Activated CD4-positive, alpha-beta memory T cell treated with anti-CD3 and anti-CD28 coated beads, Interleukin-2, amount 10 ng/mL, durations not matched to agents 7 days and 5 days (primary cell): Measurements from ENCODE around the gene SYNCRIP. TPM values are rescaled to one million over a fixed set of nuclear protein-coding genes. Genes with fewer than 3 reads are reported as not detected.
"Not testable (repeated sequence)": the region's sequence is repeated elsewhere in the genome, so short reads cannot be mapped to it uniquely, and the experiment has no call there.

Experiments
- CTCF ChIA-PET: fragments of 350-600 bp; sonication (Branson Sonifier 250); formaldehyde crosslinking; loops from one replicate; lab custom pipeline; 2021; ENCODE audit warnings: antibody characterized with exemption, inconsistent platforms; lab: Charles Lee
- POLR2A ChIA-PET: fragments of 350-600 bp; sonication (Branson Sonifier 250); formaldehyde crosslinking; loops from one replicate; lab custom pipeline; 2021; ENCODE audit warnings: antibody characterized with exemption; lab: Charles Lee
- DNase-seq: peaks from one replicate; pipeline ENCODE4 v3.0.0-alpha.2; 2020
- H3K27ac Mint-ChIP-seq: one replicate; pipeline ENCODE4 v1.8.0; 2021; ENCODE audit warnings: mild to moderate bottlenecking, mixed read lengths
- H3K27me3 Mint-ChIP-seq: one replicate; pipeline ENCODE4 v1.8.0; 2021; ENCODE audit warnings: mixed read lengths
- H3K36me3 Mint-ChIP-seq: one replicate; pipeline ENCODE4 v1.8.0; 2021; ENCODE audit warnings: low read depth, mixed read lengths
- H3K4me1 Mint-ChIP-seq: one replicate; pipeline ENCODE4 v1.8.0; 2021; ENCODE audit warnings: mixed read lengths
- H3K4me3 Mint-ChIP-seq: one replicate; pipeline ENCODE4 v1.8.0; 2021; ENCODE audit warnings: mild to moderate bottlenecking, mixed read lengths
- H3K9me3 Mint-ChIP-seq: one replicate; pipeline ENCODE4 v1.8.0; 2021; ENCODE audit warnings: mixed read lengths
- total RNA-seq, 2 experiments: library from RNA; stranded (reverse); gene quantifications; one replicate each; pipeline ENCODE4 v1.2.3, GENCODE V29; 2021

SYNCRIP gene
- 100 to 1,000 TPM in 1 of 2 experiments, 10 to 100 TPM in 1; 100.0 to 101 TPM for total RNA-seq

- peaks cover 46% of the 10 kb centered on the region for H3K36me3 Mint-ChIP-seq
- H3K9me3 Mint-ChIP-seq = peaks cover 1% of the 10 kb centered on the region
- H3K4me1 Mint-ChIP-seq = peaks cover 48% of the 10 kb centered on the region
- H3K27ac Mint-ChIP-seq = peak within 1 kb of the TSS; percentile 99
- DNase-seq = peak; percentile 99
- ChIA-PET CTCF (interaction anchor here (0.6 to 8.8 kb wide), 4 partner anchors 27 to 75 kb away, joined by 3 to 116 read pairs (median 15); no protein-coding TSS in a partner anchor), POLR2A (interaction anchor here (0.7 to 13.8 kb wide), 23 partner anchors 9 to 193 kb away, joined by 3 to 1187 read pairs (median 4); partner anchors contain the start of genes NT5E and SNX14)
- H3K4me3 Mint-ChIP-seq = peak within 1 kb of the TSS; percentile 92
- peaks cover 1% of the 10 kb centered on the region for H3K27me3 Mint-ChIP-seq
Observed at GRCh38 chr6:85642774-85643536, at the start of gene SYNCRIP. TSS of gene SYNCRIP (minus strand) at chr6:85642886. CDS start at chr6:85641439, 1,447 bp downstream.

GRCh38 chr6:85691478-85691877, 48.8 kb upstream of the SYNCRIP start:
- Mint-ChIP-seq H3K4me1 (no peaks in the 10 kb centered on the region), H3K27ac (no peak overlapping the region), H3K36me3 (no peaks in the 10 kb centered on the region), H3K9me3 (peaks cover under 1% of the 10 kb centered on the region), H3K4me3 (no peak overlapping the region), H3K27me3 (peaks cover 2% of the 10 kb centered on the region)
- ChIA-PET CTCF (no interaction called here), POLR2A (no interaction called here)
- no peak for DNase-seq

- Mint-ChIP-seq H3K4me3 (no peak overlapping the region), H3K4me1 (no peaks in the 10 kb centered on the region), H3K36me3 (no peaks in the 10 kb centered on the region), H3K9me3 (no peaks in the 10 kb centered on the region), H3K27ac (no peak overlapping the region), H3K27me3 (peaks cover 2% of the 10 kb centered on the region)
- POLR2A ChIA-PET = no interaction called here
- CTCF ChIA-PET = no interaction called here
- no peak for DNase-seq
Observed at GRCh38 chr6:85690071-85690470, 47.4 kb upstream of the SYNCRIP start.

- peaks cover 11% of the 10 kb centered on the region for H3K4me1 Mint-ChIP-seq
- no peaks in the 10 kb centered on the region for H3K27me3 Mint-ChIP-seq
- H3K9me3 Mint-ChIP-seq = peaks cover 6% of the 10 kb centered on the region
- H3K4me3 Mint-ChIP-seq = peak overlapping the region; percentile 44
- ChIA-PET CTCF (no interaction called here), POLR2A (no interaction called here)
- peaks cover 8% of the 10 kb centered on the region for H3K36me3 Mint-ChIP-seq
- H3K27ac Mint-ChIP-seq = peak overlapping the region; percentile 2
- no peak for DNase-seq
Observed at GRCh38 chr6:85685713-85686112, 43.0 kb upstream of the SYNCRIP start.

- DNase-seq = no peak
- POLR2A ChIA-PET = interaction anchor here (1.8 kb wide), 1 partner anchor 42 kb away, joined by 5 read pairs; the partner anchor contains the start of gene SYNCRIP
- Mint-ChIP-seq H3K36me3 (peaks cover 8% of the 10 kb centered on the region), H3K27ac (no peak overlapping the region), H3K27me3 (no peaks in the 10 kb centered on the region), H3K9me3 (peaks cover 6% of the 10 kb centered on the region), H3K4me3 (no peak overlapping the region), H3K4me1 (peaks cover 18% of the 10 kb centered on the region)
- CTCF ChIA-PET = no interaction called here
Observed at GRCh38 chr6:85684809-85685171, 42.1 kb upstream of the SYNCRIP start.

- POLR2A ChIA-PET = interaction anchor here (1.8 kb wide), 1 partner anchor 42 kb away, joined by 5 read pairs; the partner anchor contains the start of gene SYNCRIP
- no peak for DNase-seq
- H3K36me3 Mint-ChIP-seq = peaks cover 8% of the 10 kb centered on the region
- H3K27ac Mint-ChIP-seq = no peak overlapping the region
- CTCF ChIA-PET = no interaction called here
- peaks cover 6% of the 10 kb centered on the region for H3K9me3 Mint-ChIP-seq
- H3K27me3 Mint-ChIP-seq = no peaks in the 10 kb centered on the region
- H3K4me3 Mint-ChIP-seq = no peak overlapping the region
- peaks cover 21% of the 10 kb centered on the region for H3K4me1 Mint-ChIP-seq
Observed at GRCh38 chr6:85684133-85684808, 41.6 kb upstream of the SYNCRIP start.

GRCh38 chr6:85681899-85682298, 39.2 kb upstream of the SYNCRIP start:
- H3K27me3 Mint-ChIP-seq, H3K9me3 Mint-ChIP-seq, H3K27ac Mint-ChIP-seq, CTCF ChIA-PET, DNase-seq, H3K4me3 Mint-ChIP-seq: not testable (repeated sequence)
- peaks cover 26% of the 10 kb centered on the region for H3K36me3 Mint-ChIP-seq
- POLR2A ChIA-PET = interaction anchor here (2.0 kb wide), 1 partner anchor 38 kb away, joined by 13 read pairs; the partner anchor contains the start of gene SYNCRIP
- peaks cover 21% of the 10 kb centered on the region for H3K4me1 Mint-ChIP-seq

- peaks cover 41% of the 10 kb centered on the region for H3K36me3 Mint-ChIP-seq
- peaks cover 36% of the 10 kb centered on the region for H3K4me1 Mint-ChIP-seq
- POLR2A ChIA-PET = interaction anchor here (1.1 to 2.0 kb wide), 2 partner anchors 37 to 87 kb away, joined by 3 to 13 read pairs; partner anchors contain the start of gene SYNCRIP
- no peak for DNase-seq
- H3K27ac Mint-ChIP-seq = peak overlapping the region; percentile 92
- H3K27me3 Mint-ChIP-seq = no peaks in the 10 kb centered on the region
- peaks cover 6% of the 10 kb centered on the region for H3K9me3 Mint-ChIP-seq
- peak overlapping the region; percentile 89 for H3K4me3 Mint-ChIP-seq
- CTCF ChIA-PET = no interaction called here
Observed at GRCh38 chr6:85680388-85680787, 37.7 kb upstream of the SYNCRIP start.

GRCh38 chr6:85679445-85680123, 36.9 kb upstream of the SYNCRIP start:
- no peaks in the 10 kb centered on the region for H3K27me3 Mint-ChIP-seq
- H3K4me3 Mint-ChIP-seq = peak overlapping the region; percentile 89
- ChIA-PET POLR2A (interaction anchor here (0.9 to 10.9 kb wide), 25 partner anchors 10 to 1476 kb away, joined by 3 to 1187 read pairs (median 9); partner anchors contain the start of genes SNX14, SYNCRIP and ZNF292), CTCF (interaction anchor here (1.2 to 5.1 kb wide), 3 partner anchors 9 to 89 kb away, joined by 3 to 116 read pairs (median 18); partner anchors contain the start of gene SYNCRIP)
- peak overlapping the region; percentile 92 for H3K27ac Mint-ChIP-seq
- peaks cover 6% of the 10 kb centered on the region for H3K9me3 Mint-ChIP-seq
- no peak for DNase-seq
- H3K4me1 Mint-ChIP-seq = peaks cover 44% of the 10 kb centered on the region
- peaks cover 49% of the 10 kb centered on the region for H3K36me3 Mint-ChIP-seq

- Mint-ChIP-seq H3K9me3 (peaks cover 6% of the 10 kb centered on the region), H3K4me1 (peaks cover 52% of the 10 kb centered on the region), H3K36me3 (peaks cover 57% of the 10 kb centered on the region), H3K4me3 (peak overlapping the region; percentile 89), H3K27ac (peak overlapping the region; percentile 92), H3K27me3 (no peaks in the 10 kb centered on the region)
- POLR2A ChIA-PET = interaction anchor here (0.7 to 10.9 kb wide), 45 partner anchors 9 to 1913 kb away, joined by 3 to 1187 read pairs (median 5); partner anchors contain the start of genes NT5E, SNX14, SYNCRIP and ZNF292
- CTCF ChIA-PET = interaction anchor here (1.0 to 5.1 kb wide), 7 partner anchors 9 to 142 kb away, joined by 3 to 116 read pairs (median 5); partner anchors contain the start of genes SNX14 and SYNCRIP
- peak; percentile 98 for DNase-seq
Observed at GRCh38 chr6:85678602-85679444, 36.1 kb upstream of the SYNCRIP start.

- DNase-seq = no peak
- Mint-ChIP-seq H3K36me3 (peaks cover 64% of the 10 kb centered on the region), H3K27me3 (no peaks in the 10 kb centered on the region), H3K4me1 (peaks cover 59% of the 10 kb centered on the region), H3K27ac (peak overlapping the region; percentile 92), H3K9me3 (peaks cover 6% of the 10 kb centered on the region), H3K4me3 (peak overlapping the region; percentile 89)
- CTCF ChIA-PET = interaction anchor here (0.6 to 5.1 kb wide), 9 partner anchors 8 to 323 kb away, joined by 3 to 116 read pairs (median 3); partner anchors contain the start of genes SNX14 and SYNCRIP
- POLR2A ChIA-PET = interaction anchor here (0.7 to 10.9 kb wide), 44 partner anchors 8 to 1913 kb away, joined by 3 to 1187 read pairs (median 5); partner anchors contain the start of genes NT5E, SNX14, SYNCRIP and ZNF292
Observed at GRCh38 chr6:85678026-85678601, 35.4 kb upstream of the SYNCRIP start.
